ENCODE results near the gene CD3E.

CD3E gene

DNA sequence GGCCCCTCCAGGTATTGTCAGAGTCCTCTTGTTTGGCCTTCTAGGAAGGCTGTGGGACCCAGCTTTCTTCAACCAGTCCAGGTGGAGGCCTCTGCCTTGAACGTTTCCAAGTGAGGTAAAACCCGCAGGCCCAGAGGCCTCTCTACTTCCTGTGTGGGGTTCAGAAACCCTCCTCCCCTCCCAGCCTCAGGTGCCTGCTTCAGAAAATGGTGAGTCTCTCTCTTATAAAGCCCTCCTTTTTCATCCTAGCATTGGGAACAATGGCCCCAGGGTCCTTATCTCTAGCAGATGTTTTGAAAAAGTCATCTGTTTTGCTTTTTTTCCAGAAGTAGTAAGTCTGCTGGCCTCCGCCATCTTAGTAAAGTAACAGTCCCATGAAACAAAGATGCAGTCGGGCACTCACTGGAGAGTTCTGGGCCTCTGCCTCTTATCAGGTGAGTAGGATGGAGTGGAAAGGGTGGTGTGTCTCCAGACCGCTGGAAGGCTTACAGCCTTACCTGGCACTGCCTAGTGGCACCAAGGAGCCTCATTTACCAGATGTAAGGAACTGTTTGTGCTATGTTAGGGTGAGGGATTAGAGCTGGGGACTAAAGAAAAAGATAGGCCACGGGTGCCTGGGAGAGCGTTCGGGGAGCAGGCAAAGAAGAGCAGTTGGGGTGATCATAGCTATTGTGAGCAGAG lies at the start of gene CD3E:
Gene CD3E (plus strand): TSS at position 163 of the 681 bp plus-strand sequence. CDS start 223 bp downstream, at position 386.
- no peaks in the 10 kb centered on the region for H3K9me2 ChIP-seq (replicated peaks; ENCODE audit: insufficient read depth, low read length)
- H2AFZ ChIP-seq (ENCODE audit: low read depth, low read length, severe bottlenecking), result peak within 1 kb of the TSS; percentile 37
- no peaks in the 10 kb centered on the region for H3K27me3 ChIP-seq (ENCODE audit: low read length)
- H3K27ac ChIP-seq (ENCODE audit: low read depth, low read length), result no peak within 1 kb of the TSS
- no peak within 1 kb of the TSS for H3K4me2 ChIP-seq (ENCODE audit: low read depth, low read length, poor library complexity, severe bottlenecking)
- no peaks in the 10 kb centered on the region for H3F3A ChIP-seq (ENCODE audit: insufficient read depth)
- H3K9me3 ChIP-seq (ENCODE audit: insufficient read depth, low read length), result no peaks in the 10 kb centered on the region
- TF ChIP-seq EZH2phosphoT487 (conservative IDR thresholded peaks at IDR 0.05; ENCODE audit: low read length) (no peak), CTCF (IDR thresholded peaks at IDR 0.05; ENCODE audit: insufficient read depth, low read length, poor library complexity, severe bottlenecking) (no peak)
- H3K9ac ChIP-seq (ENCODE audit: low read length), result no peak within 1 kb of the TSS
- H3K79me2 ChIP-seq (ENCODE audit: insufficient read depth, low read length), result no peaks in the 10 kb centered on the region
- no peaks in the 10 kb centered on the region for H4K20me1 ChIP-seq (ENCODE audit: low read depth, low read length)
- no peaks in the 10 kb centered on the region for H3K36me3 ChIP-seq (ENCODE audit: low read length)
- no peak within 1 kb of the TSS for H3K4me3 ChIP-seq (ENCODE audit: insufficient read depth, low read length, poor library complexity, severe bottlenecking)

DNA sequence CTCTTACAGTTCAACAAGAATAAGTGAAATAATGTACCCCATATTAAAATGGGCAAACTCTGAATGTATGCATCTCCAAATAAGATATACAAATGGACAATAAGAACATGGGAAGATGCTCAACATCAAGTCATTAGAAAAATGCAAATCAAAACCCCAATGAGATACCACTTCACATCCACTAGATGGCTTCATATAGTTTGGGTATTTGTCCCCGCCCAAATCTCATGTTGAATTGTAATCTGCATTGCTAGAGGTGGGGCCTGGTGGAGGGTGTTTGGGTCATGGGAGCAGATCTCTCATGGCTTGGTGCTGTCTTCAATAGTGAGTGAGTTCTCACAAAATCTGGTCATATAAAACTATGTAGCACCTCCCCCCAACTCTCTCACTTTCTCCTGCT lies 46.1 kb upstream of the CD3E start:
- H4K20me1 ChIP-seq (ENCODE audit: low read depth, low read length), result no peaks in the 10 kb centered on the region
- H3K27ac ChIP-seq (ENCODE audit: low read depth, low read length), result no peak overlapping the region
- no peaks in the 10 kb centered on the region for H3K36me3 ChIP-seq (ENCODE audit: low read length)
- no peaks in the 10 kb centered on the region for H3K79me2 ChIP-seq (ENCODE audit: insufficient read depth, low read length)
- no peak overlapping the region for H3K9ac ChIP-seq (ENCODE audit: low read length)
- H3F3A ChIP-seq (ENCODE audit: insufficient read depth), result peaks cover 2% of the 10 kb centered on the region; the same call in 1 of the 2 replicates
- no peak overlapping the region for H2AFZ ChIP-seq (ENCODE audit: low read depth, low read length, severe bottlenecking)
- H3K9me2 ChIP-seq (replicated peaks; ENCODE audit: insufficient read depth, low read length), result no peaks in the 10 kb centered on the region
- H3K4me3 ChIP-seq (ENCODE audit: insufficient read depth, low read length, poor library complexity, severe bottlenecking), result no peak overlapping the region
- no peak for TF ChIP-seq EZH2phosphoT487 (conservative IDR thresholded peaks at IDR 0.05; ENCODE audit: low read length)
- no peak for TF ChIP-seq CTCF (IDR thresholded peaks at IDR 0.05; ENCODE audit: insufficient read depth, low read length, poor library complexity, severe bottlenecking)
- peaks cover 4% of the 10 kb centered on the region; the same call in 1 of the 2 replicates for H3K9me3 ChIP-seq (ENCODE audit: insufficient read depth, low read length)
- H3K4me2 ChIP-seq (ENCODE audit: low read depth, low read length, poor library complexity, severe bottlenecking), result no peak overlapping the region
- no peaks in the 10 kb centered on the region for H3K27me3 ChIP-seq (ENCODE audit: low read length)

DNA sequence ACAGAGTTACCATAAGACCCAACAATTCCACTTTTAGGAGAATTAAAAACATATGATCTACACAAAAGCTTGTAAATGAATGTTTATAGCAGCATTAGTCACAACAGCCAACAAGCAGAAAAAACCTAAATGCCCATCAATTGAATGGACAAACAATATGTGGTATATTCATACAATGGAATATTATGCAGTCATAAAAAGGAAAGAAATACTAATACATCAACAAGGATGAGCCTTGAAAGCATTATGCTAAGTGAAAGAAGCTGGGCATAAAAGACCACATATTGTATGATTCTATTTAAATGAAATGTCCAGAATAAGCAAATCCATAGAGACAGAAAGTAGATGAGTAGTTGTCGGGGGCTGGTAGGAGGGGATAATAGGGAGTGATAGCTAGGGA lies 45.4 kb upstream of the CD3E start:
- peaks cover 4% of the 10 kb centered on the region; the same call in 1 of the 2 replicates for H3K9me3 ChIP-seq (ENCODE audit: insufficient read depth, low read length)
- H3K9ac ChIP-seq (ENCODE audit: low read length), result no peak overlapping the region
- H3K27me3 ChIP-seq (ENCODE audit: low read length), result no peaks in the 10 kb centered on the region
- no peaks in the 10 kb centered on the region for H3K36me3 ChIP-seq (ENCODE audit: low read length)
- no peak overlapping the region for H3K4me2 ChIP-seq (ENCODE audit: low read depth, low read length, poor library complexity, severe bottlenecking)
- H2AFZ ChIP-seq (ENCODE audit: low read depth, low read length, severe bottlenecking), result no peak overlapping the region
- no peaks in the 10 kb centered on the region for H3F3A ChIP-seq (ENCODE audit: insufficient read depth)
- H4K20me1 ChIP-seq (ENCODE audit: low read depth, low read length), result no peaks in the 10 kb centered on the region
- H3K27ac ChIP-seq (ENCODE audit: low read depth, low read length), result no peak overlapping the region
- no peaks in the 10 kb centered on the region for H3K79me2 ChIP-seq (ENCODE audit: insufficient read depth, low read length)
- TF ChIP-seq EZH2phosphoT487 (conservative IDR thresholded peaks at IDR 0.05; ENCODE audit: low read length) (no peak), CTCF (IDR thresholded peaks at IDR 0.05; ENCODE audit: insufficient read depth, low read length, poor library complexity, severe bottlenecking) (no peak)
- H3K9me2 ChIP-seq (replicated peaks; ENCODE audit: insufficient read depth, low read length), result no peaks in the 10 kb centered on the region
- H3K4me3 ChIP-seq (ENCODE audit: insufficient read depth, low read length, poor library complexity, severe bottlenecking), result no peak overlapping the region
